Chondrocyte (in vitro differentiated cells): ENCODE results near the gene ATL3. TPM values are rescaled to one million over a fixed set of nuclear protein-coding genes. Genes with fewer than 3 reads are reported as not detected.
"Not testable (repeated sequence)": the region's sequence is repeated elsewhere in the genome, so short reads cannot be mapped to it uniquely, and the experiment has no call there.

Source experiments
- DNase-seq: peaks from one replicate; pipeline ENCODE4 v3.0.0; 2021; ENCODE audit warnings: mixed read lengths, low spot score
- H3K27ac Mint-ChIP-seq: one replicate; pipeline ENCODE4 v1.8.0; 2021; ENCODE audit warnings: mild to moderate bottlenecking, moderate library complexity, mixed read lengths; ENCODE audit not compliant: unreplicated experiment
- H3K27me3 Mint-ChIP-seq: 2 replicates; pipeline ENCODE4 v1.8.0; 2021; ENCODE audit warnings: low read depth, mixed read lengths
- H3K36me3 Mint-ChIP-seq: 2 replicates; pipeline ENCODE4 v1.8.0; 2021; ENCODE audit warnings: low read depth, mixed read lengths
- H3K4me1 Mint-ChIP-seq: 2 replicates; pipeline ENCODE4 v1.8.0; 2021; ENCODE audit warnings: low read depth, mild to moderate bottlenecking, mixed read lengths
- H3K4me3 Mint-ChIP-seq: one replicate; pipeline ENCODE4 v1.8.0; 2021; ENCODE audit warnings: mild to moderate bottlenecking, moderate library complexity, mixed read lengths; ENCODE audit not compliant: unreplicated experiment
- H3K9me3 Mint-ChIP-seq: 2 replicates; pipeline ENCODE4 v1.8.0; 2021; ENCODE audit warnings: low read depth, mixed read lengths
- total RNA-seq: library from RNA; stranded (reverse); gene quantifications from 3 replicates; pipeline ENCODE4 v1.2.1, GENCODE V29; 2021
- TF ChIP-seq, protein P1 (sequence below): fragments of 200-600 bp; sonication (generic); IDR thresholded peaks from 2 replicates; pipeline ENCODE4 v1.5.0; 2021; ENCODE audit warnings: antibody characterized with exemption, mild to moderate bottlenecking, moderate library complexity

The ATL3 gene
- total RNA-seq, 1 donor from 2014 or later = 137 TPM

DNA sequence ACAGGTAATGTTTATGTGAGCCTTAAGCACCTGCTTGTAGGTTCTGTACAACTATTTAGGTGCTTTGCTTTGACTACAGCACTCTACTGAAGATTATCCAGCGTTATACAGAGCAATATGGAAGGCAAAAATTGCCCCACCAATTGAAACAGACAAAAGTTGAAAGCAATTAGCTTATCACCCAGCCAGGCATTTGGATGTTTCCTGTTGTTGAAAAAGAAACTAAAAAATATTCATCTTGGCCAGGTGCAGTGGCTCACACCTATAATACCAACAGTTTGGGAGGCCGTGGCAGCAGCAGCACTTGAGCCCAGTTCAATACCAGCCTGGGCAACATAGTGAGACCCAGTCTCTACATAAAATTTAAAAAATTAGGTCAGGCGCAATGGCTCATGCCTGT is 18.5 kb downstream of the ATL3 start:
- Mint-ChIP-seq H3K9me3 (no peaks in the 10 kb centered on the region), H3K4me1 (no peaks in the 10 kb centered on the region), H3K4me3 (no peak overlapping the region), H3K36me3 (peaks cover 28% of the 10 kb centered on the region), H3K27ac (no peak overlapping the region), H3K27me3 (no peaks in the 10 kb centered on the region)
- TF ChIP-seq, protein P1, sequence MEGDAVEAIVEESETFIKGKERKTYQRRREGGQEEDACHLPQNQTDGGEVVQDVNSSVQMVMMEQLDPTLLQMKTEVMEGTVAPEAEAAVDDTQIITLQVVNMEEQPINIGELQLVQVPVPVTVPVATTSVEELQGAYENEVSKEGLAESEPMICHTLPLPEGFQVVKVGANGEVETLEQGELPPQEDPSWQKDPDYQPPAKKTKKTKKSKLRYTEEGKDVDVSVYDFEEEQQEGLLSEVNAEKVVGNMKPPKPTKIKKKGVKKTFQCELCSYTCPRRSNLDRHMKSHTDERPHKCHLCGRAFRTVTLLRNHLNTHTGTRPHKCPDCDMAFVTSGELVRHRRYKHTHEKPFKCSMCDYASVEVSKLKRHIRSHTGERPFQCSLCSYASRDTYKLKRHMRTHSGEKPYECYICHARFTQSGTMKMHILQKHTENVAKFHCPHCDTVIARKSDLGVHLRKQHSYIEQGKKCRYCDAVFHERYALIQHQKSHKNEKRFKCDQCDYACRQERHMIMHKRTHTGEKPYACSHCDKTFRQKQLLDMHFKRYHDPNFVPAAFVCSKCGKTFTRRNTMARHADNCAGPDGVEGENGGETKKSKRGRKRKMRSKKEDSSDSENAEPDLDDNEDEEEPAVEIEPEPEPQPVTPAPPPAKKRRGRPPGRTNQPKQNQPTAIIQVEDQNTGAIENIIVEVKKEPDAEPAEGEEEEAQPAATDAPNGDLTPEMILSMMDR = no peak
- no peak for DNase-seq

DNA sequence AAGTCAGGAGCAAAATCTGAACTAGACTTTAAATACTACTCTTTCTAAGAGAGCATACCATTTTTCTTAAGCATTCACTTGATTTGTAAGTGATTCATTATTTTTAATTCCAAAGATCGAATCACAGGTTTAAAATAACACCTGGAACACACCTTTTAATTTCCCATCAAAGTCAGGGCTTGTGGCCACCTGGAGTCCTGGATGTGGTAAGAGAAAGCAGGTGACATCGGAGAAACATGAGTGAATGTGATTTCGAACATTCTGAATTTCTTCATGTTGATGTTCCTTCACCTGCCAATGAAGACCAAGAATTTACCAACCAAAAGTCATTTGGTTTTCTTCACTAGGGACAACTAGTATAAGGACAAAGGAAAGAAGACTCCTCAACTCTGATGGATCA is 28.0 kb downstream of the ATL3 start:
- DNase-seq = no peak
- peaks cover 5% of the 10 kb centered on the region for H3K4me1 Mint-ChIP-seq
- peaks cover 36% of the 10 kb centered on the region for H3K36me3 Mint-ChIP-seq
- no peak overlapping the region for H3K4me3 Mint-ChIP-seq
- H3K9me3 Mint-ChIP-seq = no peaks in the 10 kb centered on the region
- TF ChIP-seq, protein P1 = no peak
- H3K27me3 Mint-ChIP-seq = no peaks in the 10 kb centered on the region
- H3K27ac Mint-ChIP-seq = no peak overlapping the region

DNA sequence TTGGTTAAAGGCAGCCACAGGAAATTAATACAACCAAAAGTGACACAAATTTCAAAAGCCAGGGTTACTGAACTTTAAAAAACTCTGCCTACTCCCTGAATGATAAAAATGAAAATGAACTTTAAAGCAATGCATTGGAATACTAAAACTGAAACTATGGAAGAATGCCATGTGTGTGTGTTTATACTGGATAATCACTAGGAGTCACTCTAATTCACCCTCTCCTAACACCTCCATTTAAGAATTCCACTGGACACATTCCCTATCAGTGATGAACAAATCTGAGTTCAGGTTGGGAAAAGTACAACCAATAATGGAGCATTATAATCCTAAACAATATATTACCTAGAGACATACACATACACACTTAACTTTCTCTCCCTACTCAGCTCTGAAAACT is 29.4 kb downstream of the ATL3 start:
- DNase-seq = no peak
- Mint-ChIP-seq H3K27me3 (no peaks in the 10 kb centered on the region), H3K27ac (no peak overlapping the region)

DNA sequence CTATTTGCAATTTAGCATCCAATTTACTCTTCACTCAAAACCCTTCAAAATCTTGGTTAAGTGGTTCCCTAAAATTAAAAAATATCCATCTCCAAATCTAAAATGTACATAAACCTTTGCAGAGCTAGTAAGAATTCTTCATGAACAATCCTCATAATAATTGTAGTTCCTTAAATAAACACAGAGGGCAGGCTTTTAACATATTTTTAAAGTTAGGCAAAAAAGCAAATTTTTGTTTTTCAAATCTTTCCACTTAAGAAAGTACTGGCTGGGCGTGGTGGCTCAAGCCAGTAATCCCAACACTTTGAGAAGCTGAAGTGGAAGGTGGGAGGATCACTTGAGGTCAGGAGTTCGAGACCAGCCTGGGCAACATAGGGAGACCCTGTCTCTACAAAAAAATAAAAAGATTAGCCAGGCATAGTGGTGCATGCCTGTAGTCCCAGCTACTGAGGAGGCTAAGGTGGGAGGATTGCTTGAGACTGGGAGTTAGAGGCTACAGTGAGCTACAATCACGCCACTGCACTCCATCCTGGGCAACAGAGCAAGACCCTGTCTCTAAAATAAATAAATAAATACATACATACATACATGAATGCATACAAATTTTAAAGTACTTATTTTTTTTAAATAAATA is 31.9 kb downstream of the ATL3 start:
- no peak overlapping the region for H3K27ac Mint-ChIP-seq
- no peak for DNase-seq
- TF ChIP-seq, protein P1 = peak; percentile 80
- no peaks in the 10 kb centered on the region for H3K27me3 Mint-ChIP-seq
- H3K4me3 Mint-ChIP-seq = no peak overlapping the region
- no peaks in the 10 kb centered on the region for H3K9me3 Mint-ChIP-seq
- H3K4me1 Mint-ChIP-seq = peaks cover 8% of the 10 kb centered on the region
- peaks cover 25% of the 10 kb centered on the region for H3K36me3 Mint-ChIP-seq

More for the DNA sequence above, 29.4 kb downstream of the ATL3 start:
- TF ChIP-seq, protein P1 = peak; percentile 56
- Mint-ChIP-seq H3K9me3 (no peaks in the 10 kb centered on the region), H3K4me3 (no peak overlapping the region), H3K36me3 (peaks cover 29% of the 10 kb centered on the region), H3K4me1 (peaks cover 5% of the 10 kb centered on the region)

DNA sequence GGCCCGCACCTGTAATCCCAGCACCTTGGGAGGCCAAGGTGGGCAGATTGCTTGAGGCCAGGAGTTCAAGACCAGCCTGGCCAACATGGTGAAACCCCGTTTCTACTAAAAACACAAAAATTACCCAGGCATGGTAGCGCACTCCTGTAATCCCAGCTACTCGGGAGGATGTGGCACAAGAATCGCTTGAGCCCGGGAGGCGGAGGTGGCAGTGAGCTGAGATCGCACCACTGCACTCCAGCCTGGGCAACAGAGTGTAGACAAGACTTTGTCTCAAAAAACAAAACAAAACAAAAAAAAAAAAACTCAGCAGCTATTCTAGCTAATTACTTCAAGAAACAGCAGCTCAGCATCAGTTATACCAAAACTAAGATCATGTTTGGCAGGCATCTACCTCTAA is 32.7 kb downstream of the ATL3 start:
- not testable (repeated sequence) for H3K9me3 Mint-ChIP-seq, H3K27me3 Mint-ChIP-seq, H3K4me1 Mint-ChIP-seq, H3K4me3 Mint-ChIP-seq, DNase-seq, H3K27ac Mint-ChIP-seq
- H3K36me3 Mint-ChIP-seq = peaks cover 21% of the 10 kb centered on the region
